ENCODE measurements around the gene DNAH9.

DNAH9 gene

DNA sequence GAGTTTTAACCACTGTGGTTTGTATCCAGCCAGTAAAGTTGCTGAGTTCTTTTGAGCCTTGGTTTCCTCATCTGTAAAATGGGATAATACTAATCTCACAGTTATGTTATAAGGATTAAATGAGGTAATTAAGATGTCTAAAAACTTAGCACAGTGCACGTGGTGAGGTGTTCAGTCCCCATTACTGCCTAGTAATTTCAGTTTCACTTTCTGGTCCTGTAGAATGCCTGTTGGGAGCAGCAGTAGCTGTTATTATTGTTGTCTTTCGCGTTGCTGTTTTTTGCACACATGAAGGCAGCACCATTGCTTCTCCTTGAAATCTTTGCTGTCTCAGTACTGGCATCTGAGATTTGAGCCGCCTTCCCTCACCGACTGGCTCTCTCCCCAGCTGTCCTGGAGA is 182.4 kb downstream of the DNAH9 start:
- no peak for DNase-seq

DNA sequence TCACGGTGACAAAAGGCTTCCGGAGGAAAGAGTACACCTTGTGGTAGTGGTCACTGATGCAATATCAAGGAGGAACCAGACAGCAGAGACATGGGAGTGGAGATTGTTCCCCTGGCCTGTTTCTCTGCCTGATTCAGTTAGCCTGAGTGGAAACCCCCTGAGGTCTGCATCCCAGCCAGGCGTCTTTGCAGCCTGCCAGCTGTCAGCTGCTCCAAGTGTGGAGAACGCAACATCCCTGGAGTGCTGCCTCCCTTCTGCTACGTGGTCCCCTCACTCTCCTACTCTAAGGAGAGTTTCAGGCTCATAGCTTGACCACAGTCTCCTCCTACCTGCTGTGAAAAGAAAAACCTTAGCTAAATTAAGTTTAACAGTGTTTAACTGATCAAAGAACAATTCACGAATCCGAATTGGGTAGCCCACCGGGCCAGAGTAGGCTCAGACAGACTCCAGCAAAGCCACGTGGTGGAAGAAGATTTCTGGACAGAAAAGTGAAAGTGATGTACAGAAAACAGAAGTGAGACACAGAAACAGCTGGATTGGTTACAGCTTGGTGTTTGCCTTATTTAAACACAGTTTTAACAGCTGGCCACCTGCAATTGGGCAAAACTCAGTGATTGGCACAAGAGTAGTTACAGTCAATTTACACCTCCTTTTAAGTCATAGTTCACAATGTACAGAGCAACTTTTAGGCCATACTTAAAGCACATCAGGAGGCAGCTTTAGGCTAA is 188.6 kb downstream of the DNAH9 start:
- DNase-seq: no peak

DNA sequence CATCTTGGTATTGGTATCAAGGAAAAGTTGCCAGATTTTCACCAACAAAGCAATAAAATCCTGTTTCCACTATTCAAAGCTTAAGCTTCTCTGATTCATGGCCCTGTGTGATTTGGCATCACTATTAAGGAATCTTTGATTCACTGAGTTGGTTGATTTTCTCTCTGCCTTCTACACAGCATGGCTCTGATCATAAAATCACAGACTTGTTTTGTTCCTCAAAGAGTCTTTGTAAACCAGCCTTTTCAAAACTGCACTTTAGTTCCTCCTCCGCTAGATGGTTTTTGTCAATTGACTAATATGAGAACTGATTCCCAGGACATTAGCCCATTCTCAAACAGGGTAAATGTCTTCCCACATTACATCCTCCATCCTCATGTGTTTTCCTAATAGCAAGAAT is 197.6 kb downstream of the DNAH9 start:
- DNase-seq: no peak

DNA sequence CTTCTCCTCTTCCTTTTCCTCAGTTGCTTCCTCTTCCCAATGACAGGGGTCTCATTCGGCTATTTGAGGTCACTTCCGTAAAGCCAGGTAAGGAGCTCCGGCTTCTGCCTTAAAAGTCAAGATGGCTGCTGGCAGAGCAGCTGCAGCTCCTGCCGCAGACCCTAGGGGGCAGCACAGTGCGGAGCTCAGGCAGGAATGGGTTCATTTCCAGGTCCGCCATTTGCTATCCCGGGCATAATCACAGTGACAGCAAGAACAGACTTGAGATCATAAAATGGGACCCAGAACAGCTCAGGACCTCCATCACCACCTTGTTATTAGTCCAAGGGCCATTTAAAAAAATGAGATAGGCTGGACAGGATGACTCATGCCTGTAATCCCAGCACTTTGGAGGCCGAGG is 199.5 kb downstream of the DNAH9 start:
- no peak for DNase-seq

DNA sequence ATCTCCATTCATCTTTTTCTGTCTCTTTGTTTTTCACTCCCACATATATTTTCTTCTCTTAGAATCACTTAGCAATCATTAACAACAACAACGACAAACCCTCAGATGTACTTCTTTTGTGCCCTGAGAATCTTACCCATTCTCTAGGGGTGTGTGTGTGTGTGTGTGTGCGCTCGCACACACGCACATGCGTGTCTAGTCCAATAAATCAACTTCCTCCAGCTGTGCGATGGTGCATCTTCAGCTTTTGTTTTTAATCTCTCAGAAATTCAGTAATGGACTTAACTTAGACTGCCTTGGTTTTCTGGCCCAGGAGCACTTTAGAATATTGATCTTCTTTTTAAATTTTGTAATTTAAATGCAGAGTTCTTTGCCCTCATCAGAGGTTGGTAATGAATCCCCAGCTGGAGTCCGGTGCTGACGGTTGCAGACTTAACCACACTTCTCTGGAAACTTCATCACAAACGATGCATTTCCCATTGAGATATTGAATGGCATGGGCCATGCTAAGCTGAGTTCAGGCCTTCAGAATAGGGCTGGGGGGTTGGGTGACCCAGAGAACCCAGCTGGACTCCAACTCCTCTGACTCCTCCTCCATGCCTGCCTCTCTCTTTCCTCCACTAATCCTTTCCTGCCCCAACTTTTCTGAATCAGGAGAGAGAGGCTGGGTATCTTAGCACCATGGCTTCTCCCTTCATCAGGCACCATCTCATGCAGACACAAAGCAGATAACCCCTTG is 205.1 kb downstream of the DNAH9 start:
- no peak for DNase-seq

DNA sequence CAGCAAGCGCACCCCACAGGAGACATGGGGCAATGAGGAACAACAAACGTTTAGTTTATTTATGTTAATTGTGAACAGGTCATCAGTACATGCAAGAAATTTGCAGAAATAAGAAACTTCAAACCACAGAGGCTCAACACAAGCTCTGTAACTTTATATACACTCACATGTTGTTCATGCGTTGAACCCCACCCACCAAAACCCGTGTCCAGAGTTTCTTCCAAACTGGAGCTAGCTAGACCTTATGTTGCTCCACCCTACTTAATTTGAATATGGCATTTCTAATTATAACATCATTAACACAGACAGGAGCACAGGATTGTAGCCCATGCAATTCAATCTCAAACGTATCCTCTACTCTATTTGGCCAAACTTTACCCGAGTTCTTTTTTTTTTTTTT is 206.9 kb downstream of the DNAH9 start:
- no peak for DNase-seq

DNA sequence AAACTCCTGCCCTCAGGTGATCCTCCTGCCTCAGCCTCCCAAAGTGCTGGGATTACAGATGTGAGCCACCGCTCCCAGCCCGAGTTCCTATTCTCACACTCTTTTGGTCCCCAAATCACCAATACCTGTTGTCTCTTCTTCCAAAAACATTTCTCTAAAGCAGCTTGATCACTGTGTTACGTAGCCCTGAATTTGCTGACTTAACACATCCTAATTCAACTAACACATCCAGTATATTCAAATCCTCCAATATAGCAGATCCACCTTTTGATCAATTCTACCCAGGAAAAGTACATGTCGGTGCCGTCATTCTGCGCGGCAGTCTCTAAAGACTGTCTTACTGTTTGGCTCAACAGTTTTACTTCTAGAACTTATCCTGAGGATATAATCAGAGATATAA is 207.7 kb downstream of the DNAH9 start:
- no peak for DNase-seq

DNA sequence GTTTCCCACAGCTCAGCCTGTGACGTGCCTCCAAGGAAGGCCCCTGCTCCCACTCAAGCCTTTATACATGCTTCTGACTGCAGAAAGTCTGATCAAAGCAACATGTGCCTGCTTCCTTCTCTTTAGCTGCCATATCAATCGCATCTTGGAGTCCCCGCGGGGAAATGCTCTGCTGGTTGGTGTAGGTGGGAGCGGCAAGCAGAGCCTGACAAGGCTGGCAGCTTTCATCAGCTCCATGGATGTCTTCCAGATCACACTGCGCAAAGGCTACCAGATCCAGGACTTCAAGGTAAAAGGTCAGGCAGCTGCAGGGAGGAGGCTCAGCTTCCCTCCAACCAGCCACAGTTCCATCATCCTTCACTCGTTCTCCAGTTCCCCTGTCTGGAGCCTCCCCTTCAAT is 209.3 kb downstream of the DNAH9 start:
- no peak for DNase-seq

DNA sequence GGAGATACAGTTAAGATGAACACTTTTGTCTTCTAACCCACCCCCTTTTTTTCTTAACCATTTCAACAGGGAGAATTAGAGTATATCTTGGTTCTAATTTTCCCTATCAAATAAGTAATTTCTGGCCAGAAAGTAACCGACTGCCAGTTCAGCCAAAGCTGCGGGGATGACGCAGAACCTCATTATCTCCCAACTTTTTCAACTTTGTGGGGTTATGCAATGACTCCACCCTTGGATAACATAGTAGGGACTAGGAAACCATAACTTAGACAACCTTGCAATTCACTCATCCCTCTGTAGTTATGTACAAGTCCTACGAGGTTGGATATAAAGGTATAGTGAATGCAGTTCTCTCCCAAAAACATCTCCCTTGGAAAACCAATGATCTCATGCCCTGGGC is 215.0 kb downstream of the DNAH9 start:
- DNase-seq: no peak

DNA sequence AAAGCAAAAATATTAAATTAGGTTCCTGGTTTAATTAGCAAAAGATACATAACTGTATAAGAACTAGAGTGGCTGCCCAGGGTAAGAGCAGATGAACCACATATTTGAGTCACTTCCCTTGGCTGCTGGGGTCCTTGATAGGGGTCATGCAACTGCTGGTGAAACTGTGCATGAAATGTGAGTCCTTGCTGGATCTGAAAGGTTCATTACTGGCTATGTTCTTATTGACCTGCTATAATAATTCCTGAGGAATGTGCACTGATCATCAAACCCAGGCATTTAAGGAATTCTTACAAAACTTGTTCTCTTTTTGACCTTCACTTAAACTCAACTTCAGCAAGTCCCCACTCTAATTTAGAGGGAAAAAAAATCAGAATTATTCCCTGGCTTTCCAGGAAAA is 215.6 kb downstream of the DNAH9 start:
- DNase-seq: no peak

DNA sequence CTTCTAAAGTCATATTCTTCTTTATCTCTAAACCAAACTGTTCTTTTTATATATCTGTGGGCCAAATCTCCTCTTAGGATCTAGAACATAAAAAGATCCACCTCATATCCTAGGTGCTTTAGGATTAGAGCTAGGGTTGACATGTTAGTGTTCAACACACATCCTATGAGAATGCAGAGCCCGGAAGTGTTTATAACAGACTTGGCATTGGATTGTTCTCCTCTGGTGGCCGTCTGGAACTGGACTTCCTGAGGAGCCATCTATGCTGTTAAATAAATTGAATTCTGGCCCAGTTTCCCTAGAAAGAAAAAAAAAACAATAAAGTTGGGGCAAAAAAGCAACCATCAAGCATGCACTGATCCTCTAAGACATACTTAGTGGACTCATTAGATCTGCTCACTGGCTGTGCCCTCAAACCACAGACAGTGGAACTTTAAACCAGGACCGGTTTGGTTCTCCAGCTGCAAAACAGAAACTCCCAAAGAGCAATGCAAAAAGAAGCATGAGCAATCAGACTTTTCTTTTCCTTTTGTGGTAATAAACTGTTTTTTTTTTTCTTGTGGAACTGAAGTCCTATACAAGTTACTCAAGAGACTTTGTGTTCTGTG is 216.5 kb downstream of the DNAH9 start:
- DNase-seq: no peak

DNA sequence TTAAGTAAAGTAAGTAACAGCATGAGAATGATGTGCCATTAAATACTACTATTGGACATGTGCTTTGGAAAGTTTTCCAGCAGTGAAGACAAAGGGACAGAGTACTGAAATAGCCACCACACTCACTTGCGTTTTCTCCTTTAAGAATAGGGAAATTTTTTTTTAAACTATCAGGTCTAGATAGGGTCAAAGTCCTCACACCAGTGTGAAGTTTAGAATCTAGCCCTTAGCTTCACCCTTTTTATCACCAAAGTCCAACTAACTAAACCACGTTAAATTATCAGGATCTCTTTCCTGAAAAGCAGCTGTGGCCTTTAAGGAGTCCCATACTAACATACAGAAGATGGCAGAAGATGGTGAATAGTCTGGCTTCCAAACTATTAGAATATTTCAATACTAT is 218.1 kb downstream of the DNAH9 start:
- DNase-seq: no peak

DNA sequence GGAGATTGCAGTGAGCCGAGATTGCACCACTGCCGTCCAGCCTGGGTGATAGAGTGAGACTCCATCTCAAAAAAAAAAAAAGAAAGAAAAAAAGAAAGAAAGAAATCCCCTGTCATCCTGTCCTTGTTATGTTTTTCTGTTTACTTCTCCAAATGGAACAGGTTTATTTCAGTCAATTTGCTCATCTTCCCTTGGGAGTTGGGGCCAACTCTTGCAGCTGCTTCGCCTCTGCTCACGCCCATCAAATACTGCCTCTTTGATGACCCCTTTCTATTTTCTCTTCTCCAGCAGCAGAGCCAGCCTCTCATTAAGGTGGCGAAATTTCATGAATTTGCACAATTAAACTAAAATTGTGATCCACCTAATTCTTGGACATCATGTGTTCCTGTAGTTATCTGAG is 225.6 kb downstream of the DNAH9 start:
- DNase-seq: no peak

DNA sequence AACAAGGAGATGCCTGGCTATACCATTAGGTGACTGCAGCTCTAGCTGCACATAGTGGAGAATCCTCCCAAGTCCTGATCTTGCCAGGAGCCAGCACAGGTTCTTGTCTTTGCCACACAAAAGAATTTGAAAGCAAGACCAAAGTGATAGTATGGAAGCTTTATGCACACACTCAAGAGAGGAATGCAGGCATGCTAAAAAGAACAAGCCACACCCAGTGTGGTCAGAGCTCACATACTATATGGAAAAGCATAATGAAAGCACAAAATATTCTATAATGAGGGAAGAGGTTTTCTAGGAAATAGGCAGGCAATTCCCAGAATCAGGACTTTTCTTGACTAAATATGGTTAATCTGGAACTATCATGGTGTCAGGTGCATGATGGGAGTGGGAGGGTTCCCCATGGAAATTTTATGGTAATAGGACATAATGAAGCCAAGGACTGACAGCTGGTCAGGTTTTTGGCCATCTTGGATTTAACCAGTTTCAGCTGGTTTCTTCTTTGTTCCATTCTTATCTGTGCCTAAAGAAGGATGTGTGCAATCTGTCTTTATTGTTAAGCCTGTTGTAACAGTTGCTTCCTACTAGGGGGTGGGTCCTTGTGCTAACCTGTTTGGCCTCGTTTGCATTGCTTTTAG is 227.4 kb downstream of the DNAH9 start:
- DNase-seq: no peak

DNA sequence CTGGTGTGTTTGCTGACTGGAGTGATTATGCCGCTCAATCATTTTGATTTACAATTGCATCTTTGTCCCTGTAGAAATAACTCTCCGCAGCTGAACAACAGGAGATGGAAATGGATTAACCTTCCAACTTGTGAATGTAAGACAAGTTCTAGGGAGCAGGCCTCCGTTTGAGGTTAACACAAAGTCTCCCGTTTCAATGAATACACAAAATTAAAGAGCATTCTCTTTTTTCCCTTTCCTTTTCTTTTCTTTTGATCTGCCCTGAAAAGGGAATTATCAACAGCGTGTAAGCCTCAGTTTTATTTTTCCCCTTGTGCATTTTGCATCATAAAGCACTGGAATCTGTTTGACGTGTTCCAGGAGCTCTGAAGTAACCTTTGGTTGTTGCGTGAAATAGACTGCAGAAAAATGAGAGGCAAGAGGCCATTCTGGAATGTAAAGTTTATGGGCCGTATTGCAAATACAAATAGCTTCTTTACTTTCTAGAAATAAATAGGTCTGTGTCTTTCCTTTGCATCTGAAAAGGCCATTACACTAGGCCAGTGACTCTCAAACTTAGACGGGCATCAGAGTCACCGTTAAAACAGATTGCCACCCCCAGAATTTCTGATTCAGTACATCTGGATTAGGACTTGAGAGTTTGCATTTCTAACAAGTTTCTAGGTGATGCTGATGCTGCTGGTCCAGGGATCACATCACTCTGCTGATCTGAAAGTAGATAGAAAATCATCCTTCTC is 234.3 kb downstream of the DNAH9 start:
- no peak for DNase-seq

DNA sequence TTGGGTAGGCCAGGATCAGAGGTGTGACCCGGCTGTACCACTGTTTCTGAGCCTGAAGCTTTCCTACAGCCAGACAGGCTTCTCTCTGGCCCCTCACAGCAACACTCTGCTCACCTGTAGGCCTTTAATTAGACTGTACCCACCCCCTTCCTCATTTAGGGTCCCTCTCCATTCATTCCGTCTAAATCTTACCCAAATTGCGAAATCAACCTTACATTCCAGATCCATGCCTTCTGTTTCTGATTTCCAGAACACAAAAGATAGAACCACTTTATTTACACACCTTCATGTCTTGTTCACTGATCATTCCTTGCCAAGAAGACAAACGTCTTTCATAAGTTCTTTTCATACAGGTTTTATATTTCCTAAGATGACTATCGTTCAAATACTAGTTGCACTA is 238.2 kb downstream of the DNAH9 start:
- DNase-seq: no peak

DNA sequence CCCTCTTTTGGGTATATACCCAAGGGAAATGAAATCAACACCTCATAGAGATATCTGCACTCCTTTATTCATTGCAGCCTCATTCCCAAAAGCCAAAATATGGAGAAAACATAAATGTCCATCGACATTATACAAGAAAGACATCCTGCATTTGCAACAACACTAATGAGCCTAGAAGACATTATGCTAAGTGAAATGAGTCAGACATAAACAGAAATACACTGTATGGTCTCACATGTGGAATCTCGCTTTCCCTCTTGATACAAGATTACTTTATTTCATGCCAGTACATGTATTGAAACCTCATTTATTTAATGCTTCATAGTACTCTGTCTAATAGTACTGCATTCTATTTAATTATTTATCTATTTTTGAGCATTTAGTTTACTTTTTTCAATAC is 241.8 kb downstream of the DNAH9 start:
- DNase-seq: no peak

DNA sequence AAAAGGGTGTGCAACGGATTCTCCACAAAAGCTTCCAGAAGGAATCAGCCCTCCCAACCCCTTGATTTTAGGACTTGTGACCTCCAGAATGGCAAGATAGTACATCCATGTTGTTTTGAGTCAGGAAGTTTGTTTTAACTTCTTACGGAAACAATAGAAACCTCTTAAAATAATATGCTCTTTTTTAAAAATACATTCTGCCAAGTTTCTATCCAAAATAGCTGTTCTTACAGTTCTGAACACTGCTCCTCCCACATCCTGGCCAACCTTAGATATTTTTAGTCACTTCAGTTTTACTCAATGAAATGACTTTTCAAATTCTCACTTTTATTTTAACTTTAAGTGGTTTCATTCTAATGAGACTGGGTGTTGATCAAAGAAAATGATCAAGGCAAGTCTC is 242.6 kb downstream of the DNAH9 start:
- DNase-seq: no peak

DNA sequence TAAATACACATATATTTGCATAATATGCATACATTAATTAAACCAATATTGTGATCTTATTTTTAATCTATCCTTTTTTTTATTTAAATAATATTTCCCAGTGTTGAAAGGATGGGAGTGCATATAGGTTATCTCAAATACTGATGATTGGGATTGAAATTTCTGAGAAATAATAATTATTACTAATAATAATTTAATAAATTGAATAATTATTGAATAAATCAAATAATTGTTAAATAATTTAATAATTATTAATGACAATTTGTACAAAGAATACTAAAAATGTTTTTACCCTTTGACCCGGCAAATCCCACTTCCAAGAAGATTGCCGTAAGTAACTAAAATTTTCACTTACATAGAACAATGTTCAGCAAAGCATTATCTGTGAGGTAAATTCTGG is 250.1 kb downstream of the DNAH9 start:
- no peak for DNase-seq

DNA sequence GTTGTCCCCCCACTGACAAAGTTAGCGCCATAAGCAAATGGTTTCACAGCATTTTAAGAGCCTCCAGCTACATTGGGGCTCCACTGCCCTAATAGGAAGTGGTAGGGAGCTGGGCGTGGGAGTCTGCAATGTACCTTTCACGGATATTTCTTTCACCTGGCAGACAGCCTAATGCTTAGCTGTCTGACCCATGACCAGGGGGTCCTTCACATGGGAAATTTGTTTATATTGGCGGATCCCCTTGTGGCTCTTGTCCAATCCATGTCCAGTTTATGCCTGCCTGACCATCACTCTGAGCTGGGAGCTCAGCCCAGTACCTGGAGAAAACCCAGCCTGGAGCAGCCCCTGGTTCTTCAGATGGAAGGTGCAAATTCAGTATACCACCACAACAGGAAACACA is 254.0 kb downstream of the DNAH9 start:
- DNase-seq: no peak

DNA sequence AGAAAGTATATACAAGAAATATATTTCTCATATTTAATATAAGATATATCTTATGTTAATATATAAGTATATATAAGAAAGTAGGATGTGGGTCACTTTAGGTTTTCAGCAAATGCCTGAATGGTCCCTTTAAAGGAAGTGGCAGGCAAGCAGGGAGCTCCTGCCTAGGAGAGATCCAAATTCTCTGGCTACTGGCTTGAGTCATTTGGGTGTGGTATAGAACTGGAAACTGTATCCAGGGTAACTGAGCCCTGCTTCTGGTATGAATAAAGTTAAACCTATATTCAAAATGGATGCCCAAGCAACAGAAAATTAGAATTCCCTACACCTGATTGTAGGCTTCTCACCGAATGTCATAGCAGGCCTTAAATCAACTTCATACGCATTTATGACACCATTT is 254.6 kb downstream of the DNAH9 start:
- no peak for DNase-seq

DNA sequence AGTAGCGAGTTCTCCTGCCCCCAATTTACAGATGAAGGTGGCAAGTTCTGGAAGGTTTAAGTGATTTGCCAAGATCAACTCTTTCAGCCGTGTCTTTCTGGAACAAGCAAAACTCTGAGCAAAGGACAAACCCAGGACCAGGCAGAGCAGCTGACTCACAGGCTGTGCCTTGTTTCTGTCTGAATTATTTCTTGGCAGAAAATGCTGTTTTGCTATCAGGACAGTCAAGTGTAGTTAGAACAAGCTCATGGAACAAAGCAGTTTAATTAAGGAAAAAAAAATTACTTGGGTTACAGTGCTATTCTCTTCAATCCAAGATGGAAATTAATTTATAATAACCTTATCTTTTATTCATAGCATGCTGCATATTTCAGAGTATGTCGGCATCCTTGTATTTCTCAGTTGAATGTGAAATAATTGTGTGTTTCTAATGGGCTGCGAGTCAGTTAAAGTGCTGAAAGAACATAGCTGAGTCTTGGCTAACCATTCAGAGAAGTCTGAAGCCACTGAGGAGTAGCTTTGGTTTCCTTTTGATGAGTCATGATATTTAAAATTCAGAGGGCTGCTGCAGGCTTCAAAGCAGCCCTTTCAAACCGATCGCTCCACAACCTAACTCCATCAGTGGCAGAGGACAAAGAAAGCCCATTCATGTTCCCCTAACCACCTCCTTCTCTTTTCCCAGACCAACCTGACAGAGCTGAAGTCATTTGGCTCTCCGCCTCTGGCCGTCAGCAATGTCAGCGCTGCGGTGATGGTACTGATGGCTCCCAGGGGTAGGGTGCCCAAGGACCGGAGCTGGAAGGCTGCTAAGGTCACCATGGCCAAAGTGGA is 255.3 kb downstream of the DNAH9 start:
- no peak for DNase-seq
